Measurements from ENCODE around the gene PAOX. TPM values are rescaled to one million over a fixed set of nuclear protein-coding genes. Genes with fewer than 3 reads are reported as not detected.
A peak's percentile ranks its signal among the peaks of the same experiment; 100 is the strongest.

The PAOX gene
- total and polyA plus RNA-seq, 7 donors, result 2.4 to 5.2 (median 3.5) TPM

DNA sequence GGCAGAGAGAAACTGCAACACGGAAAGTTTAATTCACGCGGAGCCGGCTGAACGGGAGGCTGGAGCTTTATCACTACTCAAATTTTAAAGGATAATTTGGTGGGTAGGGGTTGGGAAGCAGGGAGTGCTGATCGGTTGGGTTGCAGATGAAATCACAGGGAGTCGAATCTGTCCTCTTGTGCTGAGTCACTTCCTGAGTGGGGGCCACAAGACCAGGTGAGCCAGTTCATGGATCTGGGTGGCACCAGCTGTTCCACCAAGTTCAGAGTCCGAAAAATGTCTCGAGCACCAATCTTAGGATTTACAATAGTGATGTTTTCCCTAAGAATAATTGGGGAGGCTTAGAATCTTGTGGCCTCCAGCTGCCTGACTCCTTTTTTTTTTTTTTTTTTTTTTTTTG lies 35.5 kb upstream of the PAOX start:
- H3K27me3 ChIP-seq (ENCODE audit: insufficient read depth in 3 of 3, low read length in 2 of 3), result peaks cover 0 to 79% (median 21%) of the 10 kb centered on the region in 3 donors
- H3K36me3 ChIP-seq (ENCODE audit: insufficient read depth in 1 of 2, low read depth in 1 of 2), result no peaks in the 10 kb centered on the region
- no peak overlapping the region for H3K27ac ChIP-seq
- TF ChIP-seq, protein P1, sequence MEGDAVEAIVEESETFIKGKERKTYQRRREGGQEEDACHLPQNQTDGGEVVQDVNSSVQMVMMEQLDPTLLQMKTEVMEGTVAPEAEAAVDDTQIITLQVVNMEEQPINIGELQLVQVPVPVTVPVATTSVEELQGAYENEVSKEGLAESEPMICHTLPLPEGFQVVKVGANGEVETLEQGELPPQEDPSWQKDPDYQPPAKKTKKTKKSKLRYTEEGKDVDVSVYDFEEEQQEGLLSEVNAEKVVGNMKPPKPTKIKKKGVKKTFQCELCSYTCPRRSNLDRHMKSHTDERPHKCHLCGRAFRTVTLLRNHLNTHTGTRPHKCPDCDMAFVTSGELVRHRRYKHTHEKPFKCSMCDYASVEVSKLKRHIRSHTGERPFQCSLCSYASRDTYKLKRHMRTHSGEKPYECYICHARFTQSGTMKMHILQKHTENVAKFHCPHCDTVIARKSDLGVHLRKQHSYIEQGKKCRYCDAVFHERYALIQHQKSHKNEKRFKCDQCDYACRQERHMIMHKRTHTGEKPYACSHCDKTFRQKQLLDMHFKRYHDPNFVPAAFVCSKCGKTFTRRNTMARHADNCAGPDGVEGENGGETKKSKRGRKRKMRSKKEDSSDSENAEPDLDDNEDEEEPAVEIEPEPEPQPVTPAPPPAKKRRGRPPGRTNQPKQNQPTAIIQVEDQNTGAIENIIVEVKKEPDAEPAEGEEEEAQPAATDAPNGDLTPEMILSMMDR (IDR thresholded peaks at IDR 0.05), result no peak
- WGBS, 3 donors, result 54 to 63% (median 61%) methylated on average over 9 of the region's 9 CpGs
- no peak overlapping the region for H3K4me3 ChIP-seq
- DNase-seq (no peak), ATAC-seq (no peak)
- intact Hi-C loops (cut with DNase I), result no loop called here
- no peaks in the 10 kb centered on the region for H3K9me3 ChIP-seq
- H3K4me1 ChIP-seq, result no peaks in the 10 kb centered on the region

DNA sequence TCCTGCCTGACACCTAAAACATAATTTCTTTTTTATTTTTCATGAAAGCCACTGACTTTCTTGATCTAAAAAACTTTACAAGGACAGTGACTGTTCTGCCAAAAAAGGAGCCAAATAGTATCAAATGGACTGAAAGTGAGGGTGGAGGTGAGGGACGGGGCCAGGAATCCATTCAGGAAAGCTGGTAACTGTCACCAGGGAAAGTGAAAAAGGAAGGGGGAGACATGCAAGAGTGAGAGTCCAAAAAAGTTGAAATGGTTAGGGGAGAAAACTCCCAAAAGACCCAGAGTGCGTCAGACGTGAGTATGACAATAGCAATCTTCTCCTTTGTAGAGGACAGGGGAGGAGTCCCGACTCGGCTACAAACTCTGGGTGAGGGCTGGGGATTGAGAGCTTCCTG lies 34.8 kb upstream of the PAOX start:
- Histone ChIP-seq H3K9me3 (no peaks in the 10 kb centered on the region), H3K4me1 (no peaks in the 10 kb centered on the region), H3K27ac (no peak overlapping the region), H3K4me3 (no peak overlapping the region), H3K27me3 (ENCODE audit: insufficient read depth in 3 of 3, low read length in 2 of 3) (peaks cover 0 to 81% (median 19%) of the 10 kb centered on the region in 3 donors), H3K36me3 (ENCODE audit: insufficient read depth in 1 of 2, low read depth in 1 of 2) (no peaks in the 10 kb centered on the region)
- WGBS, 3 donors, result 53 to 67% (median 57%) methylated on average over 5 of the region's 5 CpGs
- ATAC-seq (no peak), DNase-seq (no peak)
- intact Hi-C loops (cut with DNase I), result no loop called here
- TF ChIP-seq, protein P1 (IDR thresholded peaks at IDR 0.05), result no peak

DNA sequence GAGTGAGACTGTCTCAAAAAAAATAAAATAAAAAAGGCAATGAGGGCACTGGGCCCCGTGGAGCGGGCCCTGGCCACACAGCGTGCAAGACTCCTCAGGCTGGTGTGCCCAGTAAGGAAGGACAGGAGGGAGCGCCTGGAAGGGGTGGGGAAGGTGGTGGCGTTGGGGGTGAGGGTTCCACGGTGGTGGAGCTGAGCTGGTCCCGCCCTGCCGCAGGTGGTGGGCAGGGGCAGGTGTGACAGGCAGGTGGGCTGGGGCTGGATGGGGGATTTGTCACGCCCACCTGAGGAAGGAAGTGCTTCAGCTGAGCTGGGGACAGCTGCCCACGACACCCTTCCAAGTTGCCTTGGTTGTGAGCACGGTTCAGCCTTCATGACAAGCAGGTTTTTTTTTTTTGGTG lies 32.6 kb upstream of the PAOX start:
- Histone ChIP-seq H3K27me3 (ENCODE audit: insufficient read depth in 3 of 3, low read length in 2 of 3) (peaks cover 0 to 76% (median 14%) of the 10 kb centered on the region in 3 donors), H3K4me1 (no peaks in the 10 kb centered on the region), H3K4me3 (no peak overlapping the region), H3K9me3 (no peaks in the 10 kb centered on the region), H3K36me3 (ENCODE audit: insufficient read depth in 1 of 2, low read depth in 1 of 2) (no peaks in the 10 kb centered on the region), H3K27ac (no peak overlapping the region)
- 51 to 56% (median 51%) methylated on average over 11 of the region's 11 CpGs for WGBS, 3 donors
- ATAC-seq (no peak), DNase-seq (peak in 1 of 2 donors; percentile 11)
- intact Hi-C loops (cut with DNase I), result no loop called here
- TF ChIP-seq, protein P1 (IDR thresholded peaks at IDR 0.05), result no peak

DNA sequence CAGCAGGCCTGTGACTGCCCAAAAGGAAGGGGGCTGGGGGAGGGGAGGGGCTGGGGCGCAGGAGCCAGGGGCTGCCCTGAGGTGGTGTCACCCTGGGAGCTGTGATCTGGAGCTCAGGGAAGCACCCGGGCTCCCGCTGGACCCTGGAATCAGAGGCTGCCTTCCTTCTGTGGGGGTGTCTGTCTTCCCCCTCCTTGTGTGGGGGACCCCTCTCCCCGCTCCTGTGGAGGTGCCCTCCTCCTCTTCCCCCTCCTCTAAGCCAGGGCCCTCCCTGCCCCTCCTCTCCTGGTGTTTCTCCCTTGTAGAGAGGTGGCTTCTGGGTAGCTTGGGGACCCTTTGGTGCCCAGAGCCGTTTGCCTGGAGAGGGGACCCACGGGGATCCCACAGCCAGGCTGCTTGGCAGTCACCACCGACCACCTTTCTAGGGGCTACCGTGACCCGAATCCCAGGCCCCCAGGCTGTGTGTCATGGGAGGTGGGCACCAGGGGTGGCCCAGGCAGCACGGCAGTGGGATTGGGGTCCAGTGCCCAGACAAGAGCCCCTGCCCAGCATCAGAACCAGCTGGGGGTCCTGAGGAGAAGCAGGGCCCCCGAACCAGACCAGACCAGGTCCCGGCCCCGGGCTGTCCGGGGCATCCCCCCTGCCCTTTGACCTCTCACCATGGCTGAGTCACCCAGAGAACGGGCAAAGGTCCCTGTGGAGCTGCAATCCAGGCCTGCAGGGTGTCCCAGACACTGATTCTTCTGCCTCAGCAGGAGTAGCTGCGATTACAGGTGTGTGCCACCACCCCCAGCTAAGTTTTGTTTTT lies 31.1 kb upstream of the PAOX start:
- Histone ChIP-seq H3K27me3 (ENCODE audit: insufficient read depth in 3 of 3, low read length in 2 of 3) (peaks cover 0 to 61% (median 14%) of the 10 kb centered on the region in 3 donors), H3K9me3 (no peaks in the 10 kb centered on the region), H3K27ac (no peak overlapping the region), H3K36me3 (ENCODE audit: insufficient read depth in 1 of 2, low read depth in 1 of 2) (no peaks in the 10 kb centered on the region), H3K4me1 (no peaks in the 10 kb centered on the region), H3K4me3 (no peak overlapping the region)
- DNase-seq (no peak), ATAC-seq (no peak)
- intact Hi-C loops (cut with DNase I), result no loop called here
- TF ChIP-seq, protein P1 (IDR thresholded peaks at IDR 0.05), result no peak
- WGBS, 3 donors, result 49 to 58% (median 53%) methylated on average over 15 to 16 of the region's 16 CpGs

Data from psoas muscle (tissue), 8 donors.